Neural cell (in vitro differentiated cells): ENCODE measurements around the gene ZNF775.

Experiments
- CTCF ChIP-seq: fragments of 450-650 bp; IDR thresholded peaks from 2 replicates; pipeline ENCODE4 v1.5.1; 2014; ENCODE audit warnings: antibody characterized with exemption, mild to moderate bottlenecking, moderate library complexity; ENCODE audit not compliant: poor library complexity, severe bottlenecking
- EP300 ChIP-seq: fragments of 450-650 bp; conservative IDR thresholded peaks from 2 replicates; pipeline ENCODE4 v1.6.1; 2014; ENCODE audit warnings: antibody characterized with exemption, mild to moderate bottlenecking, moderate library complexity; ENCODE audit not compliant: poor library complexity, severe bottlenecking
- POLR2AphosphoS5 ChIP-seq: IDR thresholded peaks from 2 replicates; pipeline ENCODE4 v1.6.1; 2012

GRCh38 chr7:150378853-150379440, at the start of gene ZNF775:
- TF ChIP-seq POLR2AphosphoS5 (peak; percentile 94), CTCF (peak; percentile 40), EP300 (no peak)
